ENCODE results near the gene SLC1A4. TPM values are rescaled to one million over a fixed set of nuclear protein-coding genes. Genes with fewer than 3 reads are reported as not detected.
"Not testable (repeated sequence)": the region's sequence is repeated elsewhere in the genome, so short reads cannot be mapped to it uniquely, and the experiment has no call there.

Gene SLC1A4
- total RNA-seq, 3 donors from 2014 or later: 9.1 to 31.5 (median 11.4) TPM

DNA sequence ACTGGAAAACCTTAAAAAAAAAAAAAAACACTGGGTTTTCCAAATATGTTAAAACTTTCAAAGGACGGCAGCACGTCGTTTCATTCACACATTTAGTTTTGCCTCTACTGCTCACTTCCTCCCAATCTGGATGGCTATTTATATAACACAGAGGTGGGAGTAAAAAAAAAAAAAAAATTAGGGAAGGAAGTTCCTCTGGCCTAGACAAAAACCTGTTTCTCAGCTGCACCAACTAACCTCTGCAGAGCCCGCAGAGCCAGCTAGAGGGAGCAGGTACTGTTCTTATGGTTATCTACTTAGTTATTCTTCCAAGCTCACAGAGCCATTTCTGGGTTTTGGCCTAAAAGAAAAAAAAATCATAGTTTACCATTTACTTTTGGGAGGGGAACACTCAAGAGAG lies 28.1 kb downstream of the SLC1A4 start:
- DNase-seq (ENCODE audit: low spot score in 2 of 2): peak in 1 of 2 donors; percentile 28
- H3K36me3 ChIP-seq: no peaks in the 10 kb centered on the region
- no peaks in the 10 kb centered on the region for H3K9me3 ChIP-seq
- TF ChIP-seq CTCF (IDR thresholded peaks at IDR 0.05) (peak in 1 of 3 donors; percentile 37), POLR2AphosphoS5 (IDR thresholded peaks at IDR 0.05) (no peak)
- no peaks in the 10 kb centered on the region for H3K4me1 ChIP-seq
- intact Hi-C loops (cut with DNase I; ENCODE audit: low total_unique reads): no loop called here
- H3K4me3 ChIP-seq: no peak overlapping the region
- no peak overlapping the region for H3K27ac ChIP-seq
- H3K27me3 ChIP-seq: no peaks in the 10 kb centered on the region

DNA sequence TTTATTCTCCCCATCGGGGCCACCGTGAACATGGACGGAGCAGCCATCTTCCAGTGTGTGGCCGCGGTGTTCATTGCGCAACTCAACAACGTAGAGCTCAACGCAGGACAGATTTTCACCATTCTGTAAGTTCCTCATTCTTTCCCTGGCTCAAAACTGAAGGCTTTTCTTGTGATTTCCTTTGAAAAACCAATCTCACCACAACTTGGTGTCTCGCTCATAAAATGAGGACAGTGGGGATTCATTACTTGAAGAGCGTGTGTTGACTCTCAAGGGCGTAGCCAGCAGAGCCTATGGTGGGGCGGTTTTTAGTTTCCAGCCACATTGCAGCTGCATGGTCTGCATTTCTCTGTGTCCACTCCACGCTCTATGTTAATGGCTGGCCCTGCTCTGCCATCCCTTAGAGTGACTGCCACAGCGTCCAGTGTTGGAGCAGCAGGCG lies 29.0 kb downstream of the SLC1A4 start:
- no peaks in the 10 kb centered on the region for H3K9me3 ChIP-seq
- H3K36me3 ChIP-seq: no peaks in the 10 kb centered on the region
- no peak for DNase-seq (ENCODE audit: low spot score in 2 of 2)
- H3K4me1 ChIP-seq: no peaks in the 10 kb centered on the region
- no peaks in the 10 kb centered on the region for H3K27me3 ChIP-seq
- intact Hi-C loops (cut with DNase I; ENCODE audit: low total_unique reads): no loop called here
- TF ChIP-seq POLR2AphosphoS5 (IDR thresholded peaks at IDR 0.05) (no peak), POLR2A (IDR thresholded peaks at IDR 0.05) (no peak), CTCF (IDR thresholded peaks at IDR 0.05) (no peak)
- no peak overlapping the region for H3K27ac ChIP-seq
- H3K4me3 ChIP-seq: no peak overlapping the region

GRCh38 chr2:65019010-65019409 lies 29.8 kb downstream of the SLC1A4 start:
- no peak for DNase-seq (ENCODE audit: low spot score in 2 of 2)
- no peaks in the 10 kb centered on the region for H3K36me3 ChIP-seq
- intact Hi-C loops (cut with DNase I; ENCODE audit: low total_unique reads): no loop called here

GRCh38 chr2:65019675-65020195 lies 30.5 kb downstream of the SLC1A4 start:
- intact Hi-C loops (cut with DNase I; ENCODE audit: low total_unique reads): no loop called here
- no peak for DNase-seq (ENCODE audit: low spot score in 2 of 2)
- Histone ChIP-seq H3K27ac (no peak overlapping the region), H3K36me3 (no peaks in the 10 kb centered on the region), H3K4me3 (no peak overlapping the region), H3K27me3 (no peaks in the 10 kb centered on the region), H3K4me1 (no peaks in the 10 kb centered on the region), H3K9me3 (no peaks in the 10 kb centered on the region)
- TF ChIP-seq CTCF (IDR thresholded peaks at IDR 0.05) (no peak), POLR2A (IDR thresholded peaks at IDR 0.05) (no peak), POLR2AphosphoS5 (IDR thresholded peaks at IDR 0.05) (no peak)

More at GRCh38 chr2:65019010-65019409, 29.8 kb downstream of the SLC1A4 start:
- TF ChIP-seq POLR2AphosphoS5 (IDR thresholded peaks at IDR 0.05): no peak
- TF ChIP-seq POLR2A (IDR thresholded peaks at IDR 0.05): no peak
- TF ChIP-seq CTCF (IDR thresholded peaks at IDR 0.05): no peak
- Histone ChIP-seq H3K4me1 (no peaks in the 10 kb centered on the region), H3K9me3 (no peaks in the 10 kb centered on the region), H3K4me3 (no peak overlapping the region), H3K27me3 (no peaks in the 10 kb centered on the region), H3K27ac (no peak overlapping the region)

GRCh38 chr2:65020251-65020650 lies 31.1 kb downstream of the SLC1A4 start:
- H3K4me3 ChIP-seq; DNase-seq (ENCODE audit: low spot score in 2 of 2); H3K36me3 ChIP-seq; H3K27ac ChIP-seq; H3K27me3 ChIP-seq; intact Hi-C loops (cut with DNase I; ENCODE audit: low total_unique reads); H3K9me3 ChIP-seq; H3K4me1 ChIP-seq: not testable (repeated sequence)

Measured in breast epithelium (tissue), 4 donors.